Stimulated activated CD4-positive, alpha-beta T cell treated with anti-CD3 and anti-CD28 coated beads, Interleukin-1b, Interleukin-23, amount 100 ng/mL, for 48 hours (primary cell): ENCODE results near the gene ABCG5.

ENCODE experiments used
- DNase-seq: peaks from one replicate; pipeline ENCODE4 v3.0.0-alpha.2; 2020

ABCG5 gene

DNA sequence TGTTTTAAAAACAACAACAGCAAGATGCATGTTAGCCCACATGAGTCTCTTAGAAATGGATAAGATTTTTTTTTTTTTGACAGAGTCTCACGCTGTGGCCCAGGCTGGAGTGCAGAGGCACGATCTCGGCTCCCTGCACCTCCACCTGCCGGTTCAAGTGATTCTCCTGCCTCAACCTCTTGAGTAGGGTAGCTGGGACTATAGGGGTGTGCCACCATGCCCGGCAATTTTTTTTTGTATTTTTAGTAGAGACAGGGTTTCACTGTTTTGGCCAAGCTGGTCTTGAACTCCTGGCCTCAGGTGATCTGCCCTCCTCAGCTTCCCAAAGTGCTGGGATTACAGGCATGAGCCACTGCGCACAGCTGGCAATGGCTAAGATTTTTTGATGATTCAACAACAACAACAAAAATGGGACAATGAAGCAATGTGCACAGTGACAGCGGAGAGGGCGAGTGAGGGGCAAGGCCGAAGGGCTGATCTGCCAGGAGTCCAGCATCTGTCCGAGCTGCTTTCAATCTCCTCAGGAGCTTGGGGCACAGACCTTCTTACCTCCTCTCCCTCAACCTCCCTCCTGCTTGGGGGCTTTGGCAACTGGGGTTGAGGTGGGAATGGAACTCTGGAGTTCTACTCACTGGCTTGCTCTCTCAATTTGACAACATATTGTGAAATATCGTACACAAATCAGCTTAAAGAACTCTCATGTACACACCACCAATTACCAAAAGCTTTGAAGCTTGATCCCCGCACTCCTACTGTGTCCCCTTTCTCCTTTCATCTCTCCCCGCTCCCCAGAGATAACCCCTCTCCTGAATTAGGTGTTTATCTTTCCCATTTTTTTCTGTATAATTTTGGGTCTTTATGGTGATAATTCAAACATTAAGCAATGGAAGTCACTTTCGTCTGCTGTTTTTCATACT is 3.6 kb upstream of the ABCG5 start:
- no peak for DNase-seq

DNA sequence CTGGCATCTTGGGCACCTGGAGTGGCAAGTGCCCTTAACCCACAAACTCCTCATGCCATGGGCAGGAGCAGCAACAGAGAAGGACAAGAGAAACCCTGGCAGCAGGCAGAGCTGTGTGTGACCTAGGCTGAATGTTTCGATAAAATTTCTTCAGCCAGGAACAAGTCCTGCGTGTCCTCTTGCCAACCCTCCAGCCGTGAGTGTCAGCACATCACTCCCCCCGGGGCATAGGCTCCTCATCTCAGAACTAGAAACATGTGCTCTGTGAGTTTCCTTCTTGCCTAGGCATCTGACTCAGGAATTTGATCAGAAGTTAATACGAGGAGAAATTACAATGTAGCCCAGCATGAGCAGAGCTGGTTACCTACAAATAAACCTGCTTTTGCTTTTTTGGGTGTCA is 2.3 kb upstream of the ABCG5 start:
- DNase-seq = no peak

DNA sequence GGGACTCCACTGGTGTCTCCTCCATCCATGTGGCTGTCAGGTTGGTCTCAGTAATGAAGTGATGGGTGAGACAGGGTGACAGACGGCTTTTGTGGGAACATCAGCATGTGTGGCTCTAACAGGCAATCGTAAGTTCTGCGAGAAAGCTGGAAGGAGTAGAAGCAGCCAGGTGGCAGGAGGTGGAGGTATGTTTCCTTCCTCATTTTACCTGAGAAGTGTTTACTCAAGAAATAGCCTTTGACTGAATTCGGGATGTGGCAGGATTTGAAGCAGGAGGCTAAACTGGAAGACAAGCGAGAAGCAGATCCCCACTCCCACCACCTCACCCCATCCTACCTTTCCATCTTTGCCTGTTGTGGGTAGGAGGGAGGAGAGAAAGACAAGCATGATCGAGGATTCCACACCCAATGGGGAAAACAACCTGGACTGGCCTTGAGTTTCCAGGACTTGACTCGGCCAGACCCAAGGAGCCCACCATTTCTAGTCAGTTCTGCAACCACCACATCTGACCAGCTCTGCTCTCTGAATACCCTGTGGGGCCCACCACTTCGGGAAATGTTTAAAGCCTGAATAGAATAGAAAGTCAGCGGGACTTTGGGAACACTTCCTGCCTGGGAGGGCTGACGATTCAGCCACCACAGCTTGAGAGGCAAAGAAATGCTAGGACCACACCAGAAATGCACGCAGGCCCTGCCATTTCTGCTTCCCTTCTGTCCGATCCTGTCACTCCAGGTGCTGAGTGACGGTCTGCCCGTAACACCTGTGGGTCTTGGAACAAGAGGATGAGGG is 1.3 kb upstream of the ABCG5 start:
- DNase-seq = no peak

DNA sequence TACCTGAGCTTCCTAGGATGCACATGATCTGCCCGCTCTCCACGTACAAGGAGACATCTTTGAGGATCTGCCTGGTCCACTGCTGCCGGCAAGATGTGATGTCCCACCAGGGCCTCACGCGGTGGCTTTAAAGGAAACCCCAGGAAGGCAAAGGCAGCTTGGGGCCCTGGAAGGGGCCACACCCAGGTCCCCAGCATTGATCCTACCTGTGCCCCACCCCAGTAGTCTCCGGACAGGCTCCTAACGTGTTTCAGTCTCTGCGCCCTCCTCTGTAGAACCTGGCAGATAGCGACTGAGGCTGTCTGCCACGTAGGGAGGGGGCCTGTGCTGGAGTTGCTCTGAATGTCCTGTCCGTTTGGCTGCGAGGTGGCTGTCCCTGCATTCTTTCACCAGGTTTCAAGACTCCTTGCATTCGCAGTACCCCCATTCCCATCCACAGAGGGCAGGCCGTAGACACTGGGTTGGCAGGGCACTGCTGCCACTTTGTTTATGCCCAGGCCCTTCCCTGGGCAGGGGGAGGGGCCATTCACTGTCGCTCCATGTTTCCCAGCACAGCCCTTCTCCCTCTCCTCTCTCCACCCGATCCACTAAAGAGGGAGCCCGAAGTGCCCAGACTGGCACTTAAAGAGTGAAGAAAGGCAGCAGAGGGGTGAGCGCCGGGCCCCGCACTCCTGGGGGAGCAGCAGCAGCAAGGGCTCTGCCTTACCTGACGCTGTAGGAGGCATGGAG is 644 bp downstream of the ABCG5 start:
- DNase-seq = no peak

DNA sequence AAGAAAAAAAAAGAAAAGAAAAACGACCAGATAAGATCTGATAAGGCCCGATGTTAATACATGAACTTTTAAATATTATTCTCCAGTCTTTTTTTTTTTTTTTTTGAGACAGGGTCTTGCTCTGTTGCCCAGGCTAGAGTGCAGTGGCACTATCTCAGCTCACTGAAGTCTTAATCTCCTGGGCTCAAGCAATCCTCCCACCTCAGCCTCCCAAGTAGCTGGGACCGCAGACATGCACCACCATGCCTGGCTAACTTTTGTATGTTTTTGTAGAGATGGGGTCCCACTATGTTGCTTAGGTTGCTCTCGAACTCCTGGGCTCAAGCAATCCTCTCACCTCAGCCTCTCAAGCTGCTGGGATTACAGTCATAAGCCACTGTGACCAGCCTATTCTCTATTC is 1.6 kb downstream of the ABCG5 start:
- no peak for DNase-seq

DNA sequence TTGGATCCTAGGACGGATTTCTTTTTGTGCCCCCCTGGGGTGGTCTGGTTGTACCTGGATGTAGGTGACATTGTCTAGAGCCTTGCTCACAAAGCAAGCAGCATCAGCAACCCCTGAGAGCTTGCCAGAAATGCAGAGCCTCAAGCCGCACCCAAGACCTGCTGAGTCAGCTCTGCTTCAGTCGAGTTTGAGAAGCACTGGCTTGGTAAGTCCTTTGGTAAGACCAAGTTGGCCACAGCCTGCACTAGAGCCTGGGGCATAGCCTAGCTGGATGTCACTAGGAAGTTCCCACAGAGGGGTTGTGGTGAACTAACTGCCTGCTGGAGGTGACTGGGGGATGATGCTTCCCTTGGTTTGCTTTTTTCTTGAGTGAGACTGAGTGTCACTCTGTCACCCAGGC is 6.2 kb downstream of the ABCG5 start:
- DNase-seq = no peak

DNA sequence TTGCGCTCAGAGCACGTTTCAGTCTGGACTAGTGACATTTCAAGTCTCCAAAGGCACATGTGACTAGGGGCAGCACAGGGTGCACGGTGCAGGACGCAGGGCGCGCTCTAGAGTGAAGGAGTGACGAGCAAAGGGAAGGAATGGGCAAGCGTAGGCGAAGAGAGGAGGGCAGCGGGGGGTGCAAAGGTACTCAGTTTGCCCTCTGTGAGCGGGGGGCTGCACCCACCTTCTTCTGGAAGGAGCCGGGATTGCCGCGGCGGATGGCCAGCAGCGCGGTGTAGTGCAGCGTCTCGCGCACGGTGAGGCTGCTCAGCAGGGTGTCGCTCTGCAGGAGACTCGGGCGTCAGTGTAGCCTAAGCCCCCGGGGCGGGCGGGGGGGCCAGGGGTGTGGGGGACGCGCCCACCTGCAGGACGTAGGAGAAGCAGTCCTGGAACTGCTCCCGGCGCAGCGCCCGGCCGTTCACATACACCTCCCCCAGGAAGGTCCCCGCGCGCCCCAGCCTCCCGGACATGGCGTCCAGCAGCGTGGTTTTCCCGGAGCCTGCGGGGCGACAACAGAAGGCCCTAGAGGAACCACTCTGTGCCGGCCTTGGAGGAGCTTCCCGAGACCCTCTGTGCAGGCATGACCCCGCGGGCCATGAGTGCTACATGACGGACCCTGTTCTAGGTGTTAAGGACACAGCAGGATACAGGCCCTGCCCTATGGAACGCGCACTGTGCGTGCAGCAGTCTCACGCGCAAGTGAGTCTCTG is 6.9 kb downstream of the ABCG5 start:
- DNase-seq = no peak

DNA sequence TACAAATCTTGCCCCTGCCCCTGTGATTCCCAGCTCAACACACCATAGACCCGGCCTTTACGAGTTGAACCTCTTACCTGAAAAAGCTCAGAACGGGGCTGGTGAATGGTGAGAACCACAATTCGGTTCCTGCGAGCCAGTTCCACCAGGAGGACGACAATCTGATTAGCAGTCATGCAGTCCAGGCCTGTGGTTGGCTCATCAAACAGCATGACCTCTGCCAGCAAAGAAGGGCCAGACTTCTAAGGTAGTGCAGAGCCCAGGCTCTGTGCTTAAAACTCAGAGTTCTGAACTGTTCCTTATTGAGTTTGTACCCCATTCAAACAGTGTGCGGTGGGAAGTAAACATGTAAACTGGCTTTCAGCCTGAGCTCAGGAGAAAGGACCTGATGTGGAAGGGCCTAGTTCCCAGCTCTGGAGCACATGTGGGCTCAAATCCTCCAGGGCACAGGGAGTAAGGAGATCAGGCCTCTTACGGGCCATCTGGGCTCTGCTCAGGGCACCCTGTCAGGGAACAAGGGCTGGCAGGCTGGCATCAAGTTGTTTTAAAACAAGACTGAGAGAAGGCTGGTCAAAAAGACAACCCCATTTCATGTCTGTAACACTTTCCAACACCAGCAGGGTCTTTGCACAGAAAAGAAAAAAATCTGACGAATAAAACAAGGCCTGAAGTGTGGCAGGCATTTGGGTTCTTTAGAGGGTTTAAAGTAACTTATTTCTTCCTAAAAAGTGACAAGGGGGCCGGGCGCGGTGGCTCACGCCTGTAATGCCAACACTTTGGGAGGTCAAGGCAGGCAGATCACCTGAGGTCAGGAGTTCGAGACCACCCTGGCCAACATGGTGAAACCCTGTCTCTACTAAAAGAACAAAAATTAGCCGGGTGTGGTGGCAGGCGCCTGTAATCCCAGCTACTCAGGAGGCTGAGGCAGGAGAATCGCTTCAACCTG is 12.1 kb downstream of the ABCG5 start:
- DNase-seq = no peak

DNA sequence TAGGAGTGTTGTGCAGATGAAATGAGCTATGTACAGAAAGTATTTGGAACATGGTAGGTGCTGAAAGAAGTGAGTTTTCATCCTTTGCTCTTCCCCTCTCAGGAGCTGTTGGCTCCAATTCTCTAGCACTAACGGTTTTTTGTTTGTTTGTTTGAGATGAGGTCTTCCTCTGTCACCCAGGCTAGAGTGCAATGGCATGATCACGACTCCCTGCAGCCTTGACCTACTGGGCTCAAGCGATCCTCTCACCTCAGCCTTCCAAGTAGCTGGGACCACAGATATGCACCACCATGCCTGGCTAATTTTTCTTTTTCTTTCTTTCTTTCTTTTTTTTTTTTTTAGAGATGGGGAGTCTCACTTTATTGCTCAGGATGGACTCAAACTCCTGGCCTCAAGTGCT is 12.8 kb downstream of the ABCG5 start:
- no peak for DNase-seq

DNA sequence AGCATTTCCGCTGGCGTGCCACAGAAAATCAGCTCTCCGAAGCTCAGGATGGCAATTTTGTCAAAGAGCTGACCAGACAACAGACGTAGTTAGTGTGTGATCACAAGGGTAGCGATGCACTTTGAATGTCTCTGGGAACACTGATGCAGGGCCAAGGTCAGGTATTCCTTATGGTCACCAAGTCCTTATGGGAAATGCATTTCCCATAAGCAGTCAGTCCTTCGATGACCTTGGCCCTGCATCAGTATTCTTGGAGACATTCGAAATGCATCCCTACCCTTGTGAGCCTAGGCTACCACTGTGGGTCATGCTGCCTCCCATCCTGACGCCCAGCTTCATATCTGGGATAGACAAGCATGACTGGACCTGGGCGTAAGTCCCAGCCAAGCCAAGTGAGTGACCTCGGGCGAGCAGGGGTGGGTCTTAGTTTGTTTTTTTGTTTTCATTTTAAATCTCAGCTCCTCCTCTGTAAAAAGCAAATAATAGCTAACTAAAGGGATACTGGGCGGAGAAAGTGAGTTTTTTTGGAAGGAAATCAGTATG is 13.6 kb downstream of the ABCG5 start:
- no peak for DNase-seq

DNA sequence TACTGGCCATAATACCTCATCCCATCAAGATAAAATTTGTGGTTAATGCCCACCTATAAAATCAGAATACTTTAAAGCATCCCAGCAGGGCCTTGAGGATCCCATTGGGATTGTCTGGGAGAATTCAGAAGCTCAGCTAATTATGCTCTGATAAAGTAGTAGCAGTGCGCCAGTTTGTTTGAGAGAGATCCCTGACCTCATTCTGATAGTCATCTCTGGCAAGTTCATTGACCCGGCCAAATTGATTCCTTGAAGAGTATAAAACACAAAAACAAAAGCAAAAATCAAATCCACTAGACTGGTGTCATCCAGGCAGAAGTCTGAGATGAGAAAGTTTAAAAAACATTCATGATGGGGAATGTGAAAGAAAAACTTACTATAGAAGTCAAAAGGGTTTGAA is 14.1 kb downstream of the ABCG5 start:
- no peak for DNase-seq

DNA sequence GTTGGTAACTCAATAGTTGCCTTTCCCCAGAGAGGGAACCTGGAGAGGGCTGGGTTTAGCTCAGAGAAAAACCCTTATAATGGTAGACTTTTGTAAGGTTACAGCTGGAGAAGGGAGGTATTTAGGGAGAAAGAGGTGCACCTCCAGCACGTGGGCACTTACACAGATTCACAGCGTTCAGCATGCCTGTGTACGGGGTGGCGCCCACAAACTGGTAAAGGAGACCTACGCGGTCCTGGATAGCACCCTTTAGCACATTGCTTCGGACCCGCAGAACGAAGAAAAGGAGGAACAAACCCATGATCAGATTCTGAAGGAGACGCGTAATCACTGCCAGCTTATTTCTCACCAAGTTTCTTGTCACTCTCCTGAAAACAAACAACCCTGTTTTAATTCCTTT is 14.9 kb downstream of the ABCG5 start:
- no peak for DNase-seq

DNA sequence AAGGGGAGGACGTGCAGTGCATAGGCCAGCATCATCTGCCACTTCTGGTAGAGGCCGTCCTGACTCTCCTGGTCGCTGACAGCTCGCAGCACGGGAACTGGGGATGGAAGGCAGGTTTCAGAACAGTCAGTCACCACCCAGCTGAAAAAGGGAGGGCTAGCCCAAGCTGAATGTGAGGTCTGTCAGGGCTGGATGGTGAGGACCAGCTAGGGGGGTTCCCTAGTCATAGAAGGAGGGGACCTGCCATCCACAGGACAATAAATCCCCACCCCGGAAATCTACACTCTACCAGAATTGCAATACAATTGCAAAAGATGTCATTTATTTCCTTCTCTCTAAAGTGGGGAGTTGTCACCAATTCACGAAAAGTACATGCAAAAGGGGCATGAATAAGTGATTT is 15.8 kb downstream of the ABCG5 start:
- DNase-seq = no peak

DNA sequence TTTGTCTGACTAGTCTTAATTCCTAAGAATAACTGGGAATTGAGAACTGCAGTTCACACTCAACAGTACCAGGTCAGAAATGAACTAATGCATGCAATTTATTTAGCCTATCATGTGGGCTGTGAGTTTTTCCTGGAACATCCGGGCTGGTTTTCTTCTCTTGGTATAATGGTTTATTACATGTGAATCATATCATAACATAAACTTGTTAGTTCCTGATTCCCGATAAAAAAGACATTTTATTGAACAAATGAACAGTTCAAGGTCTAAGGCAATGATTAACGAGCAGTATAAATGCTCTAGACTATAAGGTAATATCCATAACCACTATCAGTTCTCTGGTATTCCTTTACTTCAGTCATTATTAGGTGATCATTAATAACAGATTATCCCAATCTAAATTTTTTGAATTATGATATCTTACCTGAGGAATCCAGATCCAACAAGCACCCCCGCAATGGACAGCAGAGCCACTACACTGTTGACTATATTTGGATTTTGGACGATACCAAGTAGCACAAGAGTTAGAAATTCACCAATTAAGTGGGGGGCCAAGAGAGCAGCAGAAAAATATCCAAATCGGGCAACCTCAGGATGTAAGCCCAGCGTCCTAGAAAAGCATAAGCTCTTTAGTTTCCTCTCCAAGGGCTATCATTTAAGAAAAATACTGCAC is 19.0 kb downstream of the ABCG5 start:
- DNase-seq = no peak

DNA sequence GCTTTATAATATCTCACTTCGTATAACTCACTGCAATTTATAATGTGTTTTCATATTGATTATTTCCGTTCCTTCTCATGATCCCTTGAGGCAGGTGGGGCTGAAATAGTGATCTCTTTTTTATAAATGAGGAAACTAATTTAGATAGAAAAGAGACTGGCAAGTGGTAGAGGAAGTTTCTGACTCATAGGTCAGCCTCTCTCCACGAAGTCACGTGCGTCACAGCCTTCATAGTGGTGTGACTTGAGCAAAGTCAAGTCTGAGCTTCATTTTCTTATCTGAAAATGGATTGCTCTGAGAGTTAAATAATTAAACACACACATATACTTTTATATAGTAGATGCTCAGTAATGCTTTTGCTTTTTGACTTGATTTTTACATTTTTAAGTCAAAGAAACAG is 19.9 kb downstream of the ABCG5 start:
- DNase-seq = peak; percentile 34

DNA sequence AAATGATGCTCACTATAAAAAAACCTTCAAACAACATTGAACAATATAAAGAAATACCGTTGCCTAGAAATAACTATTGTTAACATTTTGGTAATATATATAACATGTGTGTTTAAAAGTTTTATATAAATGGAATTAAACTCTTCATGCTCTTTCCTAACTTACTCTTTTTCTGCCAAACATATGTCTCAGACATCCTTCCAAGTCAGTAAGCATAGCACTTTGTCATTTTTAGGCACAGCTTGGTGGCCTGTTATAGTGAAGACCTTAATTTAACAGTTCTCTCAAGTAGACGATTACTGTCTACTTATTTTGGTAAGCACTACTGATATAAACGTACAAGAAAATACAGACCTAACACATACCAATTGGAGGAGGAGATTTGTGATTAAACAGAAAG is 23.9 kb downstream of the ABCG5 start:
- no peak for DNase-seq

DNA sequence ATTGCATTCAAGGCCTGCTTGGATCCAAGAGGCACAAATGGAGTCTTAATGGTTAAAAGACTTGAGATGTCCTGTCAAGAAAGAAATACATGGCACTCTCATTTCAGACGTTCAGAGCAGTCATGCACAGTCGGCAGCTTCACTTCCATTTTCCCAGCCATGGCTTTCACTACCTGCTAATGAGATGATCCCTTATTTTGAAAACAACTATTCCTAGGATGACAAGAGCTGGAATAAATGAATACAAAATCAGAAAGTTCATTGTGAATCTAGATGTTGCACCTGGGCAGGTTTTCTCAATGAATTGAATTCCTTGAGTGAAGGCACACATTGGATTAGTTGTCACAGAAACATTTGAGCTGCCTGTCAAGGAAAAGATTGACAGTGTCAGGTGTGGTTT is 25.7 kb downstream of the ABCG5 start:
- no peak for DNase-seq

DNA sequence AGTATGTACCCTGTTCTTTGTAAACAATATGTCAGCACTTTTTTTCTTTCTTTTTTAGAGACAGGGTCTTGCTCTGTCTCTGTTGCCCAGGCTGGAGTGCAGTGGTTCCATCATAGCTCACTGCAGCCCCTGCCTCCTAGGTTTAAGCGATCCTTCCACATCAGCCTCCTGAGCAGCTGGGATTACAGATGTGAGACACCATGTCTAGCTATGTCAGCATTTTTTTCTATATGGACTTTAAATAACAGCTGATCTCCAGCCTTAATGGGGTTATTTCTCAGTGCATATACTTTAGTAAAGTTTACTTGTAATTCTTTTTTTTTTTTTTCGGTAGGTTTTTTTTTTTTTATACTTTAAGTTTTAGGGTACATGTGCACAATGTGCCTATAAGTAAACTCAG is 26.6 kb downstream of the ABCG5 start:
- no peak for DNase-seq

DNA sequence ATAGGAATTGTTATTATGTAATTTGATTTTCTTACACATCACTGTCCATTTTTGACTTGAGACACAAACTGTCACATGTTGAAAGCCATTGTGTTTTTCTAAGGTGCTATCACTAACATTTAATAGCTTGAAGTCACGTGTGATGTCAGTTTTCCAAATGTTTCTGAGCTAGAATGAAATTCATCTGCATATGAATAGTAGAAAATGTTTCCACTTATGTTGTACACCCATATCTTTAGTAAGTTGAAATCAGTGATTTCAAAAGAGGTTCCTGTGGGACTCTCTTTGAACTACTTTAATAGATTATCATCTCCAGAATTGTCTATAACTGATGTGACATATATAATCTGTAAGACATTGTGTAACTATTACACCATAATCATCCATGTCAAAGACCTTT is 27.8 kb downstream of the ABCG5 start:
- DNase-seq = no peak

DNA sequence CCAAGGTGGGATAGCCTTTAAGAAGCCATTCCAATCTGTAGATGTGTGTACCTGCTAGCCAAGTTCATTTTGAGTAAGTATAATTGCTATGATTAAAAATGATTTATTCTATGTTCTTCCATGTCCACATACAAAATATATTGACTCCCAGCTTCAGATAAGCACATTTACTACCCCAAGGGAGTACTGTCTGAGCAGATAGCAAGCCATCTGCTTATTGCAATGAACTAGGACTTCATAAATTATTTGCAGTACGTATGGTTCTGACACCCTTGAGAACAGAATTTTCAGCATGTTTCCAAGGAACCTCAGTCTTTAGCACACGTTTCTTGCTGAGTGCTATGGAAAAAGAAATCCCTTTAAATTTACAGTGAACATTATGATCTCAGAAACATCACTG is 28.2 kb downstream of the ABCG5 start:
- DNase-seq = no peak

DNA sequence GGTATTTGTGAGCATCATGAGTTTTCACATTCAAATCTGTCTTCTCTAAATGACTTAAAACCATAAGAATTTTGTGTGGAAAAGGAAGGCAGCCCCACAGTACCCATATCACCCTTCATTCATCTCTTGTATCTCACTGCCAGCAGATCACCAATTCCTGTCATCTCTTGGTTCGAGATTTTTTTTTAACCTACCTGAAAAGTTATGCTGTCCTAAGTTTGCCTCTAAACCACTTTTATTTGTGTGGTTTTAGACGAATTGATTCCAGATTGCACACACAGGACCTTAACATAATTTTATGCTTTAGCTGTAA is 32.0 kb downstream of the ABCG5 start:
- DNase-seq = no peak
